Upper lobe of right lung (tissue), 1 donor: ENCODE measurements around the gene GINS1. TPM values are rescaled to one million over a fixed set of nuclear protein-coding genes. Genes with fewer than 3 reads are reported as not detected.

Experiments used
- ATAC-seq: fragments of 200-7000 bp; cut with Tn5 transposase; one replicate; pipeline ENCODE4 v1.9.1; 2020; ENCODE audit warnings: mild to moderate bottlenecking, moderate library complexity
- DNase-seq: peaks from one replicate; pipeline ENCODE4 v3.0.0-alpha.2; 2020
- H3K27ac ChIP-seq: fragments of 200-600 bp; one replicate; pipeline ENCODE4 v1.8.0; 2022
- H3K27me3 ChIP-seq: fragments of 200-600 bp; one replicate; pipeline ENCODE4 v1.8.0; 2022; ENCODE audit warnings: mild to moderate bottlenecking
- H3K36me3 ChIP-seq: fragments of 200-600 bp; one replicate; pipeline ENCODE4 v1.8.0; 2022
- H3K4me1 ChIP-seq: fragments of 200-600 bp; one replicate; pipeline ENCODE4 v1.8.0; 2022
- H3K4me3 ChIP-seq: fragments of 200-600 bp; one replicate; pipeline ENCODE4 v1.8.0; 2022; ENCODE audit warnings: mild to moderate bottlenecking
- H3K9me3 ChIP-seq: fragments of 200-600 bp; one replicate; pipeline ENCODE4 v1.8.0; 2022
- intact Hi-C: fragments of 100-400 bp; cut with DNase I; formaldehyde crosslinking; loops from one replicate; pipeline ENCODE4 v1.11.0; 2022
- total RNA-seq: library from RNA; stranded (reverse); fragmentation: NEBNext Ultra II Directional; extraction: Animal tissue kit (Norgen Biotek cat#: 25700); gene quantifications from one replicate; pipeline ENCODE4 v1.2.1, GENCODE V29; 2021
- TF ChIP-seq, protein P1 (sequence below): fragments of 200-600 bp; IDR thresholded peaks from one replicate; pipeline ENCODE4 v1.8.0; 2022; ENCODE audit warnings: antibody characterized with exemption
- donor health status: DM: no; HTN: yes; CAD: no; lungs with severe emphysema.

The GINS1 gene
- total RNA-seq, 1 donor from 2014 or later: 0.55 TPM

DNA sequence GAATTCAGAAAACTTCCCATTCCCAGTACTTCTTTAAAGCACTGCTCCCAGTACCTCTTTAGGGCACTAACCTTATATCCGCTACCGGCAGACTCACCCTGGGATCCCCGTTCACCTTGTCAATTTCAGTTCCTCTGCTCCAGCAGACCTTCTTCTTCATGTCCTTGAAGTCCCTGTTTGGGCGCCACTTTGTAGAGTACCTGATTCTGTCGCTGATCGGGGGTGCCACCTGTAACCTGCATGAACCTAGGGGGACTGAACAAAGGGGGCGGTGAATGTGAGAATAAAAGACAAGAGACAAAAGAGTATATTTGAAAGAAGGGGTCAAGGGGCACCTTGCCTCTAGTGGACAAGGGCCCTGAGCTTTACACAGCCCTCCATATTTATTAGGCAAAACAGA is 4.9 kb upstream of the GINS1 start:
- Histone ChIP-seq H3K27ac (no peak overlapping the region), H3K27me3 (no peaks in the 10 kb centered on the region), H3K36me3 (no peaks in the 10 kb centered on the region), H3K4me1 (no peaks in the 10 kb centered on the region), H3K9me3 (no peaks in the 10 kb centered on the region), H3K4me3 (no peak overlapping the region)
- intact Hi-C loops: loop anchor here (10.0 kb wide), 1 partner anchor 338 kb away; no protein-coding TSS in a partner anchor
- DNase-seq (no peak), ATAC-seq (no peak)
- TF ChIP-seq, protein P1, sequence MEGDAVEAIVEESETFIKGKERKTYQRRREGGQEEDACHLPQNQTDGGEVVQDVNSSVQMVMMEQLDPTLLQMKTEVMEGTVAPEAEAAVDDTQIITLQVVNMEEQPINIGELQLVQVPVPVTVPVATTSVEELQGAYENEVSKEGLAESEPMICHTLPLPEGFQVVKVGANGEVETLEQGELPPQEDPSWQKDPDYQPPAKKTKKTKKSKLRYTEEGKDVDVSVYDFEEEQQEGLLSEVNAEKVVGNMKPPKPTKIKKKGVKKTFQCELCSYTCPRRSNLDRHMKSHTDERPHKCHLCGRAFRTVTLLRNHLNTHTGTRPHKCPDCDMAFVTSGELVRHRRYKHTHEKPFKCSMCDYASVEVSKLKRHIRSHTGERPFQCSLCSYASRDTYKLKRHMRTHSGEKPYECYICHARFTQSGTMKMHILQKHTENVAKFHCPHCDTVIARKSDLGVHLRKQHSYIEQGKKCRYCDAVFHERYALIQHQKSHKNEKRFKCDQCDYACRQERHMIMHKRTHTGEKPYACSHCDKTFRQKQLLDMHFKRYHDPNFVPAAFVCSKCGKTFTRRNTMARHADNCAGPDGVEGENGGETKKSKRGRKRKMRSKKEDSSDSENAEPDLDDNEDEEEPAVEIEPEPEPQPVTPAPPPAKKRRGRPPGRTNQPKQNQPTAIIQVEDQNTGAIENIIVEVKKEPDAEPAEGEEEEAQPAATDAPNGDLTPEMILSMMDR: no peak

- Histone ChIP-seq H3K4me1 (peaks cover 8% of the 10 kb centered on the region), H3K4me3 (peak overlapping the region; percentile 78), H3K27me3 (no peaks in the 10 kb centered on the region), H3K36me3 (no peaks in the 10 kb centered on the region), H3K9me3 (no peaks in the 10 kb centered on the region), H3K27ac (no peak overlapping the region)
- DNase-seq: no peak
- intact Hi-C loops: loop anchor here (10.0 kb wide), 1 partner anchor 343 kb away; no protein-coding TSS in a partner anchor
- TF ChIP-seq, protein P1: no peak
- ATAC-seq: no peak
Observed at GRCh38 chr20:25408170-25408547, 686 bp downstream of the GINS1 start.

GRCh38 chr20:25408890-25409289 is 1.4 kb downstream of the GINS1 start:
- H3K4me1 ChIP-seq: peaks cover 8% of the 10 kb centered on the region
- no peak overlapping the region for H3K27ac ChIP-seq
- no peak for ATAC-seq
- no peaks in the 10 kb centered on the region for H3K27me3 ChIP-seq
- H3K9me3 ChIP-seq: no peaks in the 10 kb centered on the region
- no peaks in the 10 kb centered on the region for H3K36me3 ChIP-seq
- no peak for DNase-seq
- no peak overlapping the region for H3K4me3 ChIP-seq
- TF ChIP-seq, protein P1: no peak
- intact Hi-C loops: loop anchor here (10.0 kb wide), 1 partner anchor 344 kb away; no protein-coding TSS in a partner anchor

DNA sequence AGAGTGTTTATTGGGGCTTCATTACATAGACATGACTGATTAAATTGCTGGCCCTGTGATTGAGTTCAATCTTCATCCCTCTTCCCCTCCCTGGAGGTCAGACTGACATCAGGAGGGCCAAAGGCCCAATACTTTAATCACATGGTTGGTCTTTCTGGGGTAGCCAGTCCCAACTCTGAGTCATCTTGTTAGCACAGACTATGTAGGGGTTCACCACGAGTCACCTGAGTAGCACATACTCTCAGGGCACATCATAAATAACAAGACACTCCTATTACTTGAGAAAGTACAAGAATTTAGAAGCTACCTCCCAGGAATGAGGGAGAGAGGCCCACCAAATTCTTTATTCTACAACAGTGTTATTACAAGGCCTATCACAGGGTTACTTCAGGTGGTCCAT is 11.3 kb downstream of the GINS1 start:
- TF ChIP-seq, protein P1: no peak

DNA sequence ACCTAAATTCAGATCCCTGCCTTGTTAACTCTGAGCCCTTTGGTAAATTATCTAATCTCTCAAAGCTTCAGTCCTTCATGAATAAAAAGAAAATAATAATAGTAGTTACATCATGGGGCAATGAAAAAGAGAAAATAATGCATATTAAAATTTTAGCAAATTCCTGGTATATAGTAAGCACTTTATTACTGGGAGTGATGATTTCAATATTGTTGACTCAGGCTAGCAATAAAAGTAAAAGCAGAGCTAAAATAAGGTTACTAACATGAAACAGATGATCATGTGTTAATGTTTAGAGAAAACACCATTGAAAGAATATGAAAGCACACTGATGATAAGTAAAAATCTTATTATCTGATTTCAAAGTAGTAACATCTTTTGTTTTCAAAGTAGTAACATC is 13.6 kb downstream of the GINS1 start:
- intact Hi-C loops: no loop called here
- ATAC-seq: no peak

More for the DNA sequence above, 11.3 kb downstream of the GINS1 start:
- no peak for DNase-seq
- intact Hi-C loops: no loop called here
- no peaks in the 10 kb centered on the region for H3K27me3 ChIP-seq
- no peaks in the 10 kb centered on the region for H3K4me1 ChIP-seq
- H3K36me3 ChIP-seq: no peaks in the 10 kb centered on the region
- no peak overlapping the region for H3K27ac ChIP-seq
- H3K9me3 ChIP-seq: no peaks in the 10 kb centered on the region
- no peak for ATAC-seq
- no peak overlapping the region for H3K4me3 ChIP-seq

More for the DNA sequence above, 13.6 kb downstream of the GINS1 start:
- Histone ChIP-seq H3K27ac (no peak overlapping the region), H3K36me3 (no peaks in the 10 kb centered on the region), H3K4me3 (no peak overlapping the region), H3K27me3 (no peaks in the 10 kb centered on the region), H3K9me3 (no peaks in the 10 kb centered on the region), H3K4me1 (no peaks in the 10 kb centered on the region)
- TF ChIP-seq, protein P1: no peak
- DNase-seq: no peak
